ENCODE measurements around the gene FURIN. TPM values are rescaled to one million over a fixed set of nuclear protein-coding genes. Genes with fewer than 3 reads are reported as not detected.
A peak's percentile ranks its signal among the peaks of the same experiment; 100 is the strongest.

The FURIN gene
- total RNA-seq, 2 experiments from 2014 or later, result 4.9 to 10.3 TPM

GRCh38 chr15:90872486-90873184 is 4.2 kb downstream of the FURIN start:
- Histone ChIP-seq H4K20me1 (ENCODE audit: insufficient read depth, low read length) (no peaks in the 10 kb centered on the region; the same call in 1 of the 2 replicates), H2AFZ (ENCODE audit: low read length) (no peak overlapping the region), H3K4me1 (ENCODE audit: insufficient read depth, low read length, poor library complexity, severe bottlenecking) (peaks cover 36% of the 10 kb centered on the region), H3K36me3 (ENCODE audit: insufficient read depth, low read length) (no peaks in the 10 kb centered on the region), H3K27ac (ENCODE audit: low read depth, low read length, poor library complexity, severe bottlenecking) (no peak overlapping the region), H3K79me2 (ENCODE audit: insufficient read depth, low read depth, low read length) (no peaks in the 10 kb centered on the region), H3K9me2 (ENCODE audit: insufficient read depth, low read length) (no peaks in the 10 kb centered on the region), H3K9me3 (ENCODE audit: low read length) (no peaks in the 10 kb centered on the region), H3K4me2 (ENCODE audit: low read length) (peak overlapping the region; percentile 90), H3K4me3 (ENCODE audit: low read depth, low read length, poor library complexity, severe bottlenecking) (peak overlapping the region; percentile 78)
- ChIA-PET POLR2A (no interaction called here), CTCF (ENCODE audit: unreplicated experiment) (no interaction called here)
- no peak for TF ChIP-seq CTCF (conservative IDR thresholded peaks at IDR 0.05; ENCODE audit: low read length)
- no peak for TF ChIP-seq EZH2phosphoT487 (IDR thresholded peaks at IDR 0.05; ENCODE audit: borderline replicate concordance, low read depth, low read length)
- no TSS peak for BruUV-seq (replicated peaks)
- no peak for DNase-seq (ENCODE audit: low spot score)
- intact Hi-C loops (cut with micrococcal nuclease; ENCODE audit: unreplicated experiment), result loop anchor here (1.0 to 5.0 kb wide), 2 partner anchors 54 to 85 kb away; no protein-coding TSS in a partner anchor

DNA sequence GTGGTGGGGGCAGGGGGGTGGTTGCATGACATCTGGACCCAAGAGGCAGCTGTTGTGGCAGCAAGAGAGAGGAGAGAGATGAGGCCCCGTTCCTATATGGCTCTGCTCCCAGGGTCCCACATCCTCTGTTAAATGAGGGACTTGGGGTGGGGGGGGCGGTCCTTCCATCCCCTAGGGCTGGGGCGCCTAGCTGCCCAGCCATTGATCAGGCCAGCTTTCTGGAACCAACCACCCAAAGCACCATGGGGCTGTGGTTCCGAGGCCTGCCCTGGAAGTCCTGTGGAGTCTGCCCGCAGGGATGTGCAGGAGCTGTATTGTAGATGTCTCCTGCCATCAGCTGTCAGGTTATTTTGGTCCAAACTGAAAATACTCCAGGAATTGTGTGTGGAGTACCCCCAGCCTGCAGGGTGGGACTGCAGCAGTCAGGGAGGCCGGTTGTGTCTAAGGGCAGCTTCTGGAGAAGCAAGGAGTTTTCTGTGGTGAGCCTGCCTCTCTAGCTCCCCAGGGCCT is 5.2 kb downstream of the FURIN start:
- TF ChIP-seq CTCF (conservative IDR thresholded peaks at IDR 0.05; ENCODE audit: low read length) (no peak), EZH2phosphoT487 (IDR thresholded peaks at IDR 0.05; ENCODE audit: borderline replicate concordance, low read depth, low read length) (no peak)
- Histone ChIP-seq H2AFZ (ENCODE audit: low read length) (no peak overlapping the region), H3K27ac (ENCODE audit: low read depth, low read length, poor library complexity, severe bottlenecking) (no peak overlapping the region), H3K4me2 (ENCODE audit: low read length) (no peak overlapping the region), H4K20me1 (ENCODE audit: insufficient read depth, low read length) (no peaks in the 10 kb centered on the region; the same call in 1 of the 2 replicates), H3K36me3 (ENCODE audit: insufficient read depth, low read length) (no peaks in the 10 kb centered on the region), H3K4me1 (ENCODE audit: insufficient read depth, low read length, poor library complexity, severe bottlenecking) (peaks cover 36% of the 10 kb centered on the region), H3K9me3 (ENCODE audit: low read length) (no peaks in the 10 kb centered on the region), H3K9me2 (ENCODE audit: insufficient read depth, low read length) (no peaks in the 10 kb centered on the region), H3K79me2 (ENCODE audit: insufficient read depth, low read depth, low read length) (no peaks in the 10 kb centered on the region), H3K4me3 (ENCODE audit: low read depth, low read length, poor library complexity, severe bottlenecking) (no peak overlapping the region)
- ChIA-PET CTCF (ENCODE audit: unreplicated experiment) (interaction anchor here (0.6 kb wide), 1 partner anchor 491 kb away, joined by 3 read pairs; no protein-coding TSS in a partner anchor), POLR2A (no interaction called here)
- DNase-seq (ENCODE audit: low spot score), result no peak
- intact Hi-C loops (cut with micrococcal nuclease; ENCODE audit: unreplicated experiment), result loop anchor here (5.0 kb wide), 1 partner anchor 86 kb away; no protein-coding TSS in a partner anchor
- BruUV-seq (replicated peaks), result no TSS peak
